Panc1 (cell line): ENCODE data around the gene MTHFD1. TPM values are rescaled to one million over a fixed set of nuclear protein-coding genes. Genes with fewer than 3 reads are reported as not detected.
"Not testable (repeated sequence)": the region's sequence is repeated elsewhere in the genome, so short reads cannot be mapped to it uniquely, and the experiment has no call there.

Source experiments
- ATAC-seq: fragments of 200-7000 bp; cut with Tn5 transposase; 2 replicates; pipeline ENCODE4 v1.9.1; 2020; ENCODE audit warnings: mild to moderate bottlenecking, moderate library complexity
- BruUV-seq: library from RNA; stranded (reverse); fragments of 400-500 nt; replicated peaks from 2 replicates; lab custom pipeline; 2021; lab: Mats Ljungman, UMichigan
- CTCF ChIA-PET: fragments of 300-600 bp; sonication (Branson Sonifier 250); formaldehyde crosslinking; loops from one replicate; lab custom pipeline; 2022; ENCODE audit warnings: antibody characterized with exemption; lab: Charles Lee
- POLR2A ChIA-PET: fragments of 300-600 bp; sonication (Branson Sonifier 250); formaldehyde crosslinking; loops from one replicate; lab custom pipeline; 2022; ENCODE audit warnings: antibody characterized with exemption; lab: Charles Lee
- DNase-seq: peaks from one replicate; pipeline ENCODE4 v3.0.0-alpha.2; 2010; ENCODE audit warnings: low read depth, low spot score
- H3K27ac ChIP-seq: 2 replicates; pipeline ENCODE4 v1.5.1; 2011; ENCODE audit warnings: mild to moderate bottlenecking, low read length, inconsistent platforms
- H3K27me3 ChIP-seq: fragments of 200-500 bp; sonication (Bioruptor generic); 2 replicates; pipeline ENCODE4 v1.6.0; 2014; ENCODE audit warnings: low read length, inconsistent platforms; ENCODE audit not compliant: control insufficient read depth, insufficient read depth
- H3K36me3 ChIP-seq: fragments of 200-500 bp; sonication (Bioruptor generic); 2 replicates; pipeline ENCODE4 v1.5.1; 2014; ENCODE audit warnings: inconsistent platforms, mild to moderate bottlenecking, low read length, moderate library complexity; ENCODE audit not compliant: control insufficient read depth, insufficient read depth
- H3K4me1 ChIP-seq: 2 replicates; pipeline ENCODE4 v1.5.1; 2011; ENCODE audit warnings: inconsistent platforms, mild to moderate bottlenecking, low read length, moderate library complexity; ENCODE audit not compliant: control insufficient read depth, insufficient read depth
- H3K4me3 ChIP-seq, 2 experiments: 2 replicates each; pipeline ENCODE4 v1.5.1; 2011 to 2012; ENCODE audit warnings: low read depth in 2 of 2, low read length in 2 of 2, mild to moderate bottlenecking in 2 of 2, inconsistent platforms in 1 of 2, moderate library complexity in 1 of 2
- H3K9me3 ChIP-seq: fragments of 200-500 bp; sonication (Bioruptor generic); 2 replicates; pipeline ENCODE4 v1.5.1; 2014; ENCODE audit warnings: low read depth, mild to moderate bottlenecking, inconsistent platforms, low read length, moderate library complexity; ENCODE audit not compliant: control insufficient read depth, insufficient read depth
- CTCF ChIP-seq: fragments of 450-650 bp; IDR thresholded peaks from 2 replicates; pipeline ENCODE4 v1.5.1; 2017; ENCODE audit warnings: mild to moderate bottlenecking
- REST ChIP-seq, 2 experiments: IDR thresholded peaks; 2 replicates each; pipeline ENCODE4 v1.6.1; 2011 to 2012; ENCODE audit warnings: low read depth in 2 of 2, control low read depth in 1 of 2, low read length in 1 of 2, mild to moderate bottlenecking in 1 of 2, moderate library complexity in 1 of 2; ENCODE audit not compliant: insufficient read depth in 1 of 2
- SIN3A ChIP-seq: IDR thresholded peaks from 2 replicates; pipeline ENCODE4 v1.6.1; 2012; ENCODE audit warnings: low read depth, mild to moderate bottlenecking, low read length, moderate library complexity, borderline replicate concordance; ENCODE audit not compliant: insufficient read depth
- in situ Hi-C: cut with HindIII; loops from 2 replicates; pipeline ENCODE4 v1.10.0; 2016; ENCODE audit warnings: low sequenced_read_pairs, low pct_unique_long_range_greater_than_20kb
- intact Hi-C: fragments of 100-400 bp; cut with micrococcal nuclease; formaldehyde crosslinking; loops from one replicate; pipeline ENCODE4 v1.10.0; 2022; ENCODE audit not compliant: unreplicated experiment
- total RNA-seq: library from RNA; stranded (reverse); gene quantifications from one replicate; pipeline ENCODE4 v1.2.1, GENCODE V29; 2021; ENCODE audit not compliant: unreplicated experiment

MTHFD1 gene
- total RNA-seq, 1 experiment from 2014 or later, result 141 TPM

DNA sequence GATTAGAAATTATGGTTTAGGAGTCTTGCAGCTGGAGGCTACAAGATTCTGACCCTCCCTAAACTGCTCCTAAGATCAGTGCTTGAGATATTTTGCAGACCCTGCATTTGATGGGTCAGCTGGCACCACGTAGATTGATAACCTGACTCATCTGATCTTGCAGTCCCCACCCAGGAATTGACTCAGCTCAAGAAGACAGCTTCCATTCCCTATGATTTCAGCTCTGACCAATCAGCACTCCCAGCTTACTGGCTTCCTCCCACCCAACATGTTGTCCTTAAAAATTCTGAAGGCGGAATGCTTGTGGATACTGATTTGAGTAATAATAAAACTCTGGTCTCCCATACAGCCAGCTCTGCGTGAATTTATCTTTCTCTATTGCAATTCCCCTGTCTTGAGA lies 23.2 kb upstream of the MTHFD1 start:
- no peak overlapping the region for H3K27ac ChIP-seq
- ATAC-seq (no peak), DNase-seq (no peak)
- H3K27me3 ChIP-seq, result no peaks in the 10 kb centered on the region
- no peaks in the 10 kb centered on the region for H3K4me1 ChIP-seq
- no peak overlapping the region for H3K4me3 ChIP-seq
- no peak for TF ChIP-seq SIN3A
- no peak for TF ChIP-seq CTCF
- TF ChIP-seq REST (IDR thresholded peaks at IDR 0.05; ENCODE audit: insufficient read depth in 1 of 2, low read depth in 2 of 2, low read length in 1 of 2), result no peak
- BruUV-seq, result no TSS peak
- intact Hi-C loops, result no loop called here
- no peaks in the 10 kb centered on the region for H3K36me3 ChIP-seq
- no peaks in the 10 kb centered on the region for H3K9me3 ChIP-seq
- in situ Hi-C loops, result no loop called here
- CTCF ChIA-PET, result interaction anchor here (0.6 kb wide), 1 partner anchor 102 kb away, joined by 3 read pairs; no protein-coding TSS in a partner anchor
- POLR2A ChIA-PET, result interaction anchor here (0.7 kb wide), 1 partner anchor 13 kb away, joined by 9 read pairs; no protein-coding TSS in a partner anchor

- H3K9me3 ChIP-seq, DNase-seq, H3K27me3 ChIP-seq: not testable (repeated sequence)
Observed at GRCh38 chr14:64365358-64365889, 22.7 kb upstream of the MTHFD1 start.

DNA sequence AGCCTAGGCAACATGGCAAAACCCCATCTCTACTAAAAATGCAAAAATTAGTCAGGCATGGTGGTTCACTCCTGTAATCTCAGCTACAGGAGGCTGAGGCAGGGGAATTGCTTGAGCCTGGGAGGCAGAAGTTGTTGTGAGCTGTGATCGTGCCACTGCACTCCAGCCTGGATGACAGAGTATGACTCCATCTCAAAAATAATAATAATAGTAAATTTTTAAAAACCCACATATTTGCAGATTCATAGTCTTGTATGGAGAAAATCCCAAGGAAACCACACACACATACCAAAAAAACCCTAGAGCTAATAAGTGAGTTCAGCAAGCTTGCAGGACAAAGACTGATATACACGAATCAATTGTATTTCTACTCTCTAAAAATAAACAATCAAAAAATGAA lies 19.0 kb upstream of the MTHFD1 start:
- intact Hi-C loops (no loop called here), in situ Hi-C loops (no loop called here)
- DNase-seq, result no peak
- BruUV-seq, result no TSS peak
- ChIA-PET POLR2A (interaction anchor here (0.6 kb wide), 1 partner anchor 19 kb away, joined by 3 read pairs; the partner anchor contains the start of gene MTHFD1), CTCF (no interaction called here)
- Histone ChIP-seq H3K4me3 (no peak overlapping the region), H3K36me3 (no peaks in the 10 kb centered on the region), H3K9me3 (no peaks in the 10 kb centered on the region), H3K27me3 (no peaks in the 10 kb centered on the region), H3K27ac (no peak overlapping the region), H3K4me1 (no peaks in the 10 kb centered on the region)
- ATAC-seq, result no peak
- TF ChIP-seq CTCF, result no peak

More at GRCh38 chr14:64365358-64365889, 22.7 kb upstream of the MTHFD1 start:
- intact Hi-C loops, BruUV-seq, H3K4me1 ChIP-seq, in situ Hi-C loops, ATAC-seq, H3K36me3 ChIP-seq, H3K27ac ChIP-seq, H3K4me3 ChIP-seq: not testable (repeated sequence)
- CTCF ChIA-PET, result interaction anchor here (0.6 kb wide), 1 partner anchor 101 kb away, joined by 3 read pairs; no protein-coding TSS in a partner anchor
- POLR2A ChIA-PET, result interaction anchor here (0.7 kb wide), 3 partner anchors 10 to 27 kb away, joined by 7 to 9 read pairs (median 8); no protein-coding TSS in a partner anchor
